ENCODE results near the gene INSM1.

The INSM1 gene

DNA sequence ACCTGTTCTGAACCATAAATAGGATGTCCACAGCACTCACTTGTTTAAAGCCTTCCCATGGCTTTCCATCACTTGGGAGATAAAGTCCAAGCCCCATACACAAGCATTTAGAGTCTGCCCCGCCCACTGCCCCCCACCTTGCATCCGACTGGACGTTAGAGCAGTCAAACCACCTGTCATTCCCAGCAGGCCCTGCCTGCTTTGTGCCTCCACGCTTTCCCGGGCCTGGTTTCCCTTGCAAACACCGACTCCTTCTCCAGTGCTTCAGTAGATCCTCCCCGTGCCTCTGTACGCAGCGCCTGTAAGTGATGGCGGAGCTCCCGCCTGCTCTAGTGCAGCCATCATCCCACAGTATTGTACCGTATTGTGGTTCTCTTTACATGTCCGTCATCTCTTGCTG is 38.3 kb upstream of the INSM1 start:
- TF ChIP-seq, protein P1, sequence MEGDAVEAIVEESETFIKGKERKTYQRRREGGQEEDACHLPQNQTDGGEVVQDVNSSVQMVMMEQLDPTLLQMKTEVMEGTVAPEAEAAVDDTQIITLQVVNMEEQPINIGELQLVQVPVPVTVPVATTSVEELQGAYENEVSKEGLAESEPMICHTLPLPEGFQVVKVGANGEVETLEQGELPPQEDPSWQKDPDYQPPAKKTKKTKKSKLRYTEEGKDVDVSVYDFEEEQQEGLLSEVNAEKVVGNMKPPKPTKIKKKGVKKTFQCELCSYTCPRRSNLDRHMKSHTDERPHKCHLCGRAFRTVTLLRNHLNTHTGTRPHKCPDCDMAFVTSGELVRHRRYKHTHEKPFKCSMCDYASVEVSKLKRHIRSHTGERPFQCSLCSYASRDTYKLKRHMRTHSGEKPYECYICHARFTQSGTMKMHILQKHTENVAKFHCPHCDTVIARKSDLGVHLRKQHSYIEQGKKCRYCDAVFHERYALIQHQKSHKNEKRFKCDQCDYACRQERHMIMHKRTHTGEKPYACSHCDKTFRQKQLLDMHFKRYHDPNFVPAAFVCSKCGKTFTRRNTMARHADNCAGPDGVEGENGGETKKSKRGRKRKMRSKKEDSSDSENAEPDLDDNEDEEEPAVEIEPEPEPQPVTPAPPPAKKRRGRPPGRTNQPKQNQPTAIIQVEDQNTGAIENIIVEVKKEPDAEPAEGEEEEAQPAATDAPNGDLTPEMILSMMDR (IDR thresholded peaks at IDR 0.05; ENCODE audit: control insufficient read depth, insufficient read depth, low read depth, low read length, missing control alignments), result no peak

DNA sequence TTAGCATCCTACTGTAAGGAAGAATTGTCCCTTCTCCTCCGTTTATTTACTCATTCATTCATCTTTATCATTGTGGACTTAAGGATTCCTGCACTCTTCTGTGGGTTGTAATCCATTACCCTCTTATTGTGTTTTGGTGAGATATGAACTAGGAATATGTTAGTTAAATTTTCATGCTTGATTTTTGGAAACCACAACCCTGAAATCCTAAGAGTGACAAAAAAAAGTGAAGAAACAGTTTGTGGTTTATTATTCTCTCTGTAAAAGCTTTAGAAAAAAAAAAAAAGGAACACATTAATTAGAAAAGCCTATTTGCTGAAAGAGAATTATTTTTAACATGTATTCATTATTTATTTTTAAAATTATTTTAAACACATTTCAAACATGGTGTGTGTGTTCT is 36.7 kb upstream of the INSM1 start:
- H3K4me3 ChIP-seq (ENCODE audit: control insufficient read depth, low read depth, low read length), result no peak overlapping the region
- DNase-seq (ENCODE audit: low read depth), result no peak
- TF ChIP-seq, protein P1 (IDR thresholded peaks at IDR 0.05; ENCODE audit: control insufficient read depth, insufficient read depth, low read depth, low read length, missing control alignments), result no peak

More for the DNA sequence above, 38.3 kb upstream of the INSM1 start:
- no peak for DNase-seq (ENCODE audit: low read depth)
- H3K4me3 ChIP-seq (ENCODE audit: control insufficient read depth, low read depth, low read length), result no peak overlapping the region

DNA sequence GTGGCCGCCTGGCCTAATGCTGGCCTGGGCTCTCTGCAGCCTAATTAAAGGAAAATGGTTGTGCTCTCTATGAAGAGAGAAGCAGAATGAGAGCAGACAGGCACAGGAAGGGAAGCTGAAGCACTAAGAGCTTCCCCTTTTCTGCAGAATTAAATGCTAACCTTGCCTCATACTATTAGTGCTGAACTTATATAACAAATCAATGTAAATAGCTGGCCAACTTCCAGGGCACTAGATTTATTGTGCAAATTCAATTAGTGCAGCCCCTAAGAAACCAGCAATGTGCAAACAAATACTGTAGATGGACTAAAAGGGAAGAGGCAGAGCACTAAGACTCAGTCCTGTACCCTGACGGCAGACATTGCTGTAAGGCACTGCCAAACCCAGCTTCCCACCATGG is 36.1 kb upstream of the INSM1 start:
- DNase-seq (ENCODE audit: low read depth), result no peak
- H3K4me3 ChIP-seq (ENCODE audit: control insufficient read depth, low read depth, low read length), result no peak overlapping the region
- TF ChIP-seq, protein P1 (IDR thresholded peaks at IDR 0.05; ENCODE audit: control insufficient read depth, insufficient read depth, low read depth, low read length, missing control alignments), result no peak

DNA sequence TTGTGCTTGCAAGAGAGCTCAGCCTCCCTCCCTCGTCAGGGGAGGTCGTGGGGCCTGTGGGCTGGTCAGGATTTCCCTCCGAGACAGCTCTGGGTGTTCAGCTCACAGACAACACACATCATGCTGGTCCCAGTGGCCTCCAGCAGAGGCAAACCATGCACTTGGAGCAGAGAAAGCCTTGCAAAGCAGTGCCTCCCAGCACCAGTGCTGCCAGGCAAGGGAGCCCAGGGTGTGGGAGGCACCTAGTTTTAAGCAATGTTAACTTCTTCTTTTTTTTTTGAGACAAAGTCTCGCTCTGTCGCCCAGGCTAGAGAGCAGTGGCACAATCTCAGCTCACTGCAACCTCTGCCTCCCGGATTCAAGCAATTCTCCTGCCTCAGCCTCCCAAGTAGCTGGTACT is 34.0 kb upstream of the INSM1 start:
- H3K4me3 ChIP-seq (ENCODE audit: control insufficient read depth, low read depth, low read length), result no peak overlapping the region
- DNase-seq (ENCODE audit: low read depth), result no peak
- TF ChIP-seq, protein P1 (IDR thresholded peaks at IDR 0.05; ENCODE audit: control insufficient read depth, insufficient read depth, low read depth, low read length, missing control alignments), result no peak

DNA sequence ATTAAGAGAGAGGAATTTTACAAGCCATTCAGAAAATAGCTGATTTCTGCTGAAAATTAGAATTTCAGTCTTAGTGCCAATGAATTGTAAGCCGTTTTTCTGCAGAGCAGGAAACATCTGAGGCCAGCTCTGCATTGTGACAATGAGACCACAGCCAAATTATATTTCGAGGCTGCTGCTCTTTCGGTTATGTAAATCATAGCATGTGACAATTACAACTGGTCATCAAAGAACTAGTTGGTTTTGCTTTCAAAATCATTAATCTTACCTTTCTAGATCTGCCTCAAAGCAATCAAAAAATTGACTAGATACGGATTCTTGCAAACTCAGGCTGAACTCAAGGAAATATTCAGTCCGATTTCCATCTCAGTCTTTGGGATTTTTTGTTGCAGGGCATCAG is 33.4 kb upstream of the INSM1 start:
- no peak for DNase-seq (ENCODE audit: low read depth)
- no peak overlapping the region for H3K4me3 ChIP-seq (ENCODE audit: control insufficient read depth, low read depth, low read length)
- TF ChIP-seq, protein P1 (IDR thresholded peaks at IDR 0.05; ENCODE audit: control insufficient read depth, insufficient read depth, low read depth, low read length, missing control alignments), result no peak

DNA sequence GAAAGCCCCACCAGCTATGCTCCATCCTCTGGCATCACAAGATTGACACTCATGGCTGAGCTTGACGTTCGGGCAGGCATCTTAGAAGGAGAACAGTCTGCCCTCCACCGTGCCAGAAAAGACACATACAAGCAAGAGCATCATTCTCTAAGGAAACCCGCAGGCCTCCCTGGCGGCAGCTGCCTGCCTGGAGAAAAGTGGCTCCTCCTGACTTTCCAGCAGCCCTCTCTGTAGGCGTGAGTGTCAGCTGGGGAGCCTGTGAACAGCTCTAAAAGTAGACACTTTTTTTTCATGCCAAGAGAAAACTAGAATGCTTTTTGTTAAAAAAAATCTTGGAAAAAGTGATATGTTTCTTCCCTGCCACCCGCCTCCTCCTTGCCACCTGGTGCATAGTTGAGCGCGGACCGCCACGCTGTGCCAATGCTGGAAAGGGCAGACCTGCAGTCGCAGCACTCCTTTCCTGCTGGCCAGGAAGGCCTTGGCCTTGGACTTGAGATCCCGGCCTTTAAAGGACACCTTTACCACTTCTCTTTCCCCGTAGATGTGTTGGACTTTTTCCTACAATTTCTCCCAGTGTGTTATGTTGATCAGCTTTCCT is 29.7 kb upstream of the INSM1 start:
- TF ChIP-seq, protein P1 (IDR thresholded peaks at IDR 0.05; ENCODE audit: control insufficient read depth, insufficient read depth, low read depth, low read length, missing control alignments), result no peak
- no peak overlapping the region for H3K4me3 ChIP-seq (ENCODE audit: control insufficient read depth, low read depth, low read length)
- no peak for DNase-seq (ENCODE audit: low read depth)

DNA sequence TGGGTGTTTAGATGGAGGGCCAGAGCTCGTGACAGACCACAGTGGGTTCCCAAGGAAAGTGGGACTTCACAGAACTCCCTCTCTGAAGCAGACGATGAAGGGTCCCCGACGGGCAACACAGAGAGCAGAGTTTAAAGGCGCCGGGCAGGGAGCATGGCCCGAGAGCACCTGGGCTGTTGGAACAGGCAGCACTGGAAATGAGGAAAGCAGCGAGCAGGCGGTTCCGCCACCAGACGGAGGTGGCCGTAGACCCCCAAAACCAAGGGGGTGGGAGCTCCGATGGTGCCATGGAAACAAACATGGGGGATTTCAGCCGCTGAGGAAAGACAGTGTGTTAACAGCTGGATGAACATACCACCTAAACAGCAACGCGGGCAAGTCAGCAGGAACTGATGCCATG is 27.5 kb upstream of the INSM1 start:
- no peak overlapping the region for H3K4me3 ChIP-seq (ENCODE audit: control insufficient read depth, low read depth, low read length)
- TF ChIP-seq, protein P1 (IDR thresholded peaks at IDR 0.05; ENCODE audit: control insufficient read depth, insufficient read depth, low read depth, low read length, missing control alignments), result no peak

More for the DNA sequence above, 27.5 kb upstream of the INSM1 start:
- no peak for DNase-seq (ENCODE audit: low read depth)

Data from AG09309 (cell line).